ENCODE measurements around the gene UBXN2A.

DNA sequence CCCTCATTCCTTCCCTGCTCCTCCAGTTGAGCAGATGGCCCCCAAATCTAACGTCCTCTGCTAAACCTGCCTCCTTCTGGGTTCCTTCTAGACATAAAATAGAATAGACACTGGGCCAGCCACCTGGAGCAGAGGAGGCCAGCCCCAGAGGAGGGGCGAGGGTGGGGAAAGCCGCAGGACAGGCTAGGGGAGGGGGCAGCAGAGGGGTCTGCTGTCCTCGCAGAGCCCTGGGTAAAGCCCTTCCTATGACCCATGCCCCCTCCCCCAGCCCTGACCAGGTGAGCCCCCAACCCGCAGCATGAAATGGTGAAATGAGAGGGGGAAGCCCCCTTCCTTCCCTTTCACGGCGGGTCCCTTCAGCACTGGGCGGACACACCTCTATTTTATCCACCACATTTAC, 77.4 kb downstream of the UBXN2A start:
- TF ChIP-seq ZNF19 (tag by site-specific recombination; IDR thresholded peaks at IDR 0.05; ENCODE audit: low read depth), result no peak
- no peak for TF ChIP-seq ZNF155 (tag by site-specific recombination; IDR thresholded peaks at IDR 0.05)
- TF ChIP-seq, protein P1, sequence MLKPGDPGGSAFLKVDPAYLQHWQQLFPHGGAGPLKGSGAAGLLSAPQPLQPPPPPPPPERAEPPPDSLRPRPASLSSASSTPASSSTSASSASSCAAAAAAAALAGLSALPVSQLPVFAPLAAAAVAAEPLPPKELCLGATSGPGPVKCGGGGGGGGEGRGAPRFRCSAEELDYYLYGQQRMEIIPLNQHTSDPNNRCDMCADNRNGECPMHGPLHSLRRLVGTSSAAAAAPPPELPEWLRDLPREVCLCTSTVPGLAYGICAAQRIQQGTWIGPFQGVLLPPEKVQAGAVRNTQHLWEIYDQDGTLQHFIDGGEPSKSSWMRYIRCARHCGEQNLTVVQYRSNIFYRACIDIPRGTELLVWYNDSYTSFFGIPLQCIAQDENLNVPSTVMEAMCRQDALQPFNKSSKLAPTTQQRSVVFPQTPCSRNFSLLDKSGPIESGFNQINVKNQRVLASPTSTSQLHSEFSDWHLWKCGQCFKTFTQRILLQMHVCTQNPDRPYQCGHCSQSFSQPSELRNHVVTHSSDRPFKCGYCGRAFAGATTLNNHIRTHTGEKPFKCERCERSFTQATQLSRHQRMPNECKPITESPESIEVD (tag by site-specific recombination; IDR thresholded peaks at IDR 0.05), result no peak

Measured in HEK293 (cell line).